ENCODE measurements around the gene PPM1F.

The PPM1F gene

GRCh38 chr22:21975273-21975672, 22.6 kb upstream of the PPM1F start:
- FAIRE-seq = no peak

- FAIRE-seq = no peak
These were observed 21.5 kb upstream of the PPM1F start for GRCh38 chr22:21974058-21974649.

- FAIRE-seq = no peak
These were observed 20.2 kb upstream of the PPM1F start for GRCh38 chr22:21972806-21973205.

- FAIRE-seq = no peak
These were observed 19.7 kb upstream of the PPM1F start for GRCh38 chr22:21972293-21972779.

- no peak for FAIRE-seq
These were observed 19.2 kb upstream of the PPM1F start for GRCh38 chr22:21971858-21972275.

- FAIRE-seq = no peak
These were observed 18.4 kb upstream of the PPM1F start for GRCh38 chr22:21970800-21971617.

GRCh38 chr22:21970037-21970799, 17.6 kb upstream of the PPM1F start:
- no peak for FAIRE-seq

GRCh38 chr22:21968452-21969129, 15.9 kb upstream of the PPM1F start:
- FAIRE-seq = no peak

- FAIRE-seq = no peak
These were observed 15.1 kb upstream of the PPM1F start for GRCh38 chr22:21967693-21968271.

- FAIRE-seq = no peak
These were observed 14.2 kb upstream of the PPM1F start for GRCh38 chr22:21966643-21967516.

GRCh38 chr22:21965762-21966288, 13.2 kb upstream of the PPM1F start:
- FAIRE-seq = no peak

GRCh38 chr22:21964918-21965484, 12.4 kb upstream of the PPM1F start:
- no peak for FAIRE-seq

- no peak for FAIRE-seq
These were observed 11.6 kb upstream of the PPM1F start for GRCh38 chr22:21964234-21964633.

GRCh38 chr22:21963790-21964211, 11.2 kb upstream of the PPM1F start:
- FAIRE-seq = no peak

- no peak for FAIRE-seq
These were observed 10.6 kb upstream of the PPM1F start for GRCh38 chr22:21963286-21963685.

GRCh38 chr22:21962655-21962949, 10.0 kb upstream of the PPM1F start:
- no peak for FAIRE-seq

GRCh38 chr22:21961886-21962654, 9.4 kb upstream of the PPM1F start:
- FAIRE-seq = no peak

GRCh38 chr22:21961127-21961867, 8.6 kb upstream of the PPM1F start:
- no peak for FAIRE-seq

Data from islet of Langerhans (tissue), 1 donor.